Fibroblast of the aortic adventitia (primary cell): Measurements from ENCODE around the gene SHROOM1. TPM values are rescaled to one million over a fixed set of nuclear protein-coding genes. Genes with fewer than 3 reads are reported as not detected.
A peak's percentile ranks its signal among the peaks of the same experiment; 100 is the strongest.

Experiments
- DNase-seq: peaks from one replicate; pipeline ENCODE4 v3.0.0-alpha.2; 2010; ENCODE audit warnings: low read depth
- H3K4me3 ChIP-seq: 2 replicates; pipeline ENCODE4 v1.5.1; 2011; ENCODE audit warnings: low read depth, mild to moderate bottlenecking, control low read depth, low read length, moderate library complexity
- CTCF ChIP-seq: IDR thresholded peaks from 2 replicates; pipeline ENCODE4 v1.5.1; 2011; ENCODE audit warnings: mild to moderate bottlenecking, low read length, control low read depth, inconsistent platforms; ENCODE audit not compliant: insufficient read depth
- total RNA-seq: library from RNA; depleted of rRNA; stranded (reverse); fragments of >200 nt; gene quantifications from 2 replicates; pipeline ENCODE4 v1.2.3, GENCODE V29; 2012; ENCODE audit warnings: low replicate concordance

The SHROOM1 gene
- total RNA-seq, 1 donor, result 7.6 TPM

DNA sequence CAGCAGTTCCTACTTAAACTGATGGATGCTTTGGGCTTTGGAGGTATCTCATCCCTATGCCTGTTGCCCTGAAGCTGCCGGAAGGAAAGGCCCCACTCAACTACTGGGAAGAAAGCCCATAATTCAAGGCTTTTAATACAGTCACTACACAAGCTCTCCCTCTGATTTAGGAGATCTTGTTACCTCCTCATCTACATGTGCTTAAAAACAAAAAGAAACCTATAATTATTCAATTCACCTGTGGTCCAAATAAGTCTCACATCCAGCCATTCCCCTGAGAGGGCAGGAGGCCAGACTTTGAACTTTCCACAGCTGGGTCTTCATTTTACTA lies 42.3 kb upstream of the SHROOM1 start:
- no peak overlapping the region for H3K4me3 ChIP-seq
- no peak for TF ChIP-seq CTCF
- DNase-seq, result no peak

- H3K4me3 ChIP-seq, result no peak overlapping the region
- no peak for TF ChIP-seq CTCF
- no peak for DNase-seq
Observed at GRCh38 chr5:132871459-132872284, 41.2 kb upstream of the SHROOM1 start.

- DNase-seq, result no peak
- no peak for TF ChIP-seq CTCF
- no peak overlapping the region for H3K4me3 ChIP-seq
Observed at GRCh38 chr5:132870801-132871200, 40.4 kb upstream of the SHROOM1 start.

GRCh38 chr5:132868754-132869153 lies 38.3 kb upstream of the SHROOM1 start:
- no peak for DNase-seq
- TF ChIP-seq CTCF, result no peak
- H3K4me3 ChIP-seq, result no peak overlapping the region

DNA sequence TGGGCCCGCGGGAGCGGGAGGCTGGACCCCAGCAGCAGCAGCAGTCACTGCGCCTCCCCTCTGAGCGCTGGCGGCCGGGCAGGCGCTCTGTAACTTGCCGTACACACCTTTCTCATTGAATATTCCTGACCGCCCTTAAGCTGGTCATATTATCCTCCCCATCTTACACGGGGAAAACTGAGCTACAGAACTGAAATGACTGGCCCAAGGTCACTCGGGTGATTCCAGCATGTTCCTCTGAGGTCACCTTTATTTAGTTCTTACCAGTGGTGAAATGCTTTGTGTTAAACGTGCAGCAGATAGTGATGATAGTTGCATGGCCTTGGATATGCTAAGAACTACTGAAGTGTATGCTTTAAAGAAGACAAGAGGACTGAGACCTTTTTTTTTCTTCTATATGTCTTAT lies 36.6 kb upstream of the SHROOM1 start:
- DNase-seq, result no peak
- TF ChIP-seq CTCF, result no peak

GRCh38 chr5:132866342-132867045 lies 36.0 kb upstream of the SHROOM1 start, which contains the start of the genes GDF9 and UQCRQ:
Gene GDF9, minus strand, starts transcription at chr5:132866469. Its CDS starts 1,936 bp downstream, at chr5:132864533.
Gene UQCRQ, plus strand, starts transcription at chr5:132866642. Its CDS starts 240 bp downstream, at chr5:132866882.
- peak; percentile 100 for DNase-seq
- TF ChIP-seq CTCF, result peak; percentile 29
- peak within 1 kb of the TSS; percentile 97 for H3K4me3 ChIP-seq

More for the DNA sequence above, 36.6 kb upstream of the SHROOM1 start:
- H3K4me3 ChIP-seq, result peak overlapping the region; percentile 97
